ENCODE data around the gene SETDB2. TPM values are rescaled to one million over a fixed set of nuclear protein-coding genes. Genes with fewer than 3 reads are reported as not detected.

Gene SETDB2
- total RNA-seq (2012; rRNA removed) = 4.2 and 4.8 TPM in 2 replicates

- Histone ChIP-seq H3K4me3 (ENCODE audit: low read length) (peak within 1 kb of the TSS; percentile 87), H3K27me3 (ENCODE audit: control insufficient read depth, insufficient read depth, low read length) (no peaks in the 10 kb centered on the region), H3K9ac (ENCODE audit: low read depth, low read length) (peak within 1 kb of the TSS; percentile 88), H3K4me1 (ENCODE audit: control insufficient read depth, insufficient read depth, low read length) (peaks cover 10% of the 10 kb centered on the region), H3K36me3 (ENCODE audit: insufficient read depth, low read length) (no peaks in the 10 kb centered on the region), H3K4me2 (ENCODE audit: low read length) (peak within 1 kb of the TSS; percentile 91), H3K9me3 (replicated peaks; ENCODE audit: low read length) (no peaks in the 10 kb centered on the region)
Observed at GRCh38 chr13:49443704-49444523, at the start of gene SETDB2, which contains the start of gene CAB39L. SETDB2 (plus strand) TSS chr13:49444274; CDS start chr13:49451894, 7,620 bp downstream. CAB39L (minus strand) TSS chr13:49444064; CDS start chr13:49382910, 61,154 bp downstream.

DNA sequence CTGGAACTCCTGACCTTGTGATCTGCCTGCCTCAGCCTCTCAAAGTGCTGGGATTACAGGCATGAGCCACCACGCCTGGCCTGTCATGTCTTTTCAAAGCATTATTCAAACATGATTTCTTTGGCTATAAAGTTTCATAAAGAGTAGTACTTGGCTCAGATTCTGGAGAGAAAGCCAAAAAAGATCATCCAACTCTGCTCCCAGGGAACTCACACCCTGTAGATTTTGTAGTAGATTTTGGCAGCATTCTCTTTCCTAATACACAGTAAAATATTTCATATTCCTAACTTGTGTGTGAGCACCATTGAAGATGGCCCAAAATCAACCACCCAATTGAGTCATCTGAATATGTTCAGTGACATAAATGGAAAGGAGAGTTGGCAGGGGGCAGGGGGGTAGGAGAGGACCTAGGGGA, 48.6 kb upstream of the SETDB2 start:
- H3K9ac ChIP-seq (ENCODE audit: low read depth, low read length) = no peak overlapping the region
- no peaks in the 10 kb centered on the region for H3K9me3 ChIP-seq (replicated peaks; ENCODE audit: low read length)
- H3K36me3 ChIP-seq (ENCODE audit: insufficient read depth, low read length) = no peaks in the 10 kb centered on the region
- no peak overlapping the region for H3K4me2 ChIP-seq (ENCODE audit: low read length)
- no peaks in the 10 kb centered on the region for H3K27me3 ChIP-seq (ENCODE audit: control insufficient read depth, insufficient read depth, low read length)
- H3K4me3 ChIP-seq (ENCODE audit: low read length) = no peak overlapping the region
- no peaks in the 10 kb centered on the region for H3K4me1 ChIP-seq (ENCODE audit: control insufficient read depth, insufficient read depth, low read length)

DNA sequence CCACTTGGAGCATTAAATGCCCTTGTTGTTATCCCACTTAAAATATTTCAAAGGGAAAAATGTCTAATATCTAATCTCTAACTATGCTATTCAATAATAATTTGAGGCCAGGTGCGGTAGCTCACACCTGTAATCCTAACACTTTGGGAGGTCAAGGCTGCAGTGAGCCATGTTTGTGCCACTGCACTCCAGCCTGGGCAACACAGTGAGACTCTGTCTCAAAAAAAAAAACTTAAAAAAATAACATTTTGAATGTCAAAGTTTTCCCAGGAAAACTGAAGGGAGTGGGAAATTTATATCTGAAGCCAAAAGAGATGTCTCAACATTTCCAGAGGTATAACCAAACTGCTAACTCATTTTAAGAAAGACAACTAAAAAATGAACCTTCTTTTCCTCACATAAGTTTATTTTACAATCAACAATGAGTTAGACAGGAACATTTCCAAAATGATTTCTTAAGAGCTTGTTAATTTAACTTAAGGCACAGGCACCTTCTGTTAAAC, 48.1 kb upstream of the SETDB2 start:
- Histone ChIP-seq H3K4me1 (ENCODE audit: control insufficient read depth, insufficient read depth, low read length) (no peaks in the 10 kb centered on the region), H3K4me3 (ENCODE audit: low read length) (no peak overlapping the region), H3K36me3 (ENCODE audit: insufficient read depth, low read length) (no peaks in the 10 kb centered on the region)

DNA sequence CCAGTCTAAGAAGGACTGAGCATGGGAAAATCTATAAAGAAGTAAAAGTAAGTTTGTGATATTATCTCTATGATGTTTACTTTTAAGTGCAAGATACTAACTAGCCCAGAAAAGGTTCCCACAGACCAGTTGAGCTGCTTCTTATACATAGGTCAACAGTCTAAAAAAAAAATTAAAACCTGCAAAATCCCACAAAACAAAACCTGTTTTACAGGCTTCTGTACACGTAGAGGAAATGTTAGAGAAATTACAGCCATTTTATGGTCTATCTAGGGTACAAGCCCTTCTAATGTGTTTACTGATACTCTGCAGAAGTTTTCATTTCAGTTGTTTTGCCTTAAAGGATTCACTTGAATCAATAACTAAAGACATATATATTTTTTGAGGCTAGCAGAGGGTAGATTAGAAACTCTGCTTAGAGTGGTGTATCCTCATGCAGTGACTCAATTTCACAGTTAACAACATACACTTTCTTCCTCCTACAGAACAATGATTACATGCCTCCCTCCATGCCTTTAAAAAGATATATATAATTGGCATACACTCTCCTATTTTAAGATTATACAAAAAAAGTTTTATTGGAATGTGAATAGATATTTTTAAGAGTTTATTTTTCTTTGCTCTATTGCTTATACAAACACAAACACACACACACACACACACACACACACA, 44.1 kb upstream of the SETDB2 start:
- Histone ChIP-seq H3K4me1 (ENCODE audit: control insufficient read depth, insufficient read depth, low read length) (no peaks in the 10 kb centered on the region), H3K27me3 (ENCODE audit: control insufficient read depth, insufficient read depth, low read length) (no peaks in the 10 kb centered on the region), H3K4me2 (ENCODE audit: low read length) (no peak overlapping the region)

More for the DNA sequence above, 48.1 kb upstream of the SETDB2 start:
- no peaks in the 10 kb centered on the region for H3K9me3 ChIP-seq (replicated peaks; ENCODE audit: low read length)
- no peaks in the 10 kb centered on the region for H3K27me3 ChIP-seq (ENCODE audit: control insufficient read depth, insufficient read depth, low read length)
- H3K4me2 ChIP-seq (ENCODE audit: low read length) = no peak overlapping the region
- no peak overlapping the region for H3K9ac ChIP-seq (ENCODE audit: low read depth, low read length)

GRCh38 chr13:49400755-49401659, 43.1 kb upstream of the SETDB2 start:
- Histone ChIP-seq H3K4me3 (ENCODE audit: low read length) (no peak overlapping the region), H3K27me3 (ENCODE audit: control insufficient read depth, insufficient read depth, low read length) (no peaks in the 10 kb centered on the region), H3K9me3 (replicated peaks; ENCODE audit: low read length) (no peaks in the 10 kb centered on the region), H3K4me2 (ENCODE audit: low read length) (peak overlapping the region; percentile 45), H3K4me1 (ENCODE audit: control insufficient read depth, insufficient read depth, low read length) (no peaks in the 10 kb centered on the region), H3K36me3 (ENCODE audit: insufficient read depth, low read length) (no peaks in the 10 kb centered on the region), H3K9ac (ENCODE audit: low read depth, low read length) (no peak overlapping the region)

More for the DNA sequence above, 44.1 kb upstream of the SETDB2 start:
- Histone ChIP-seq H3K4me3 (ENCODE audit: low read length) (no peak overlapping the region), H3K9ac (ENCODE audit: low read depth, low read length) (no peak overlapping the region), H3K9me3 (replicated peaks; ENCODE audit: low read length) (no peaks in the 10 kb centered on the region), H3K36me3 (ENCODE audit: insufficient read depth, low read length) (no peaks in the 10 kb centered on the region)

DNA sequence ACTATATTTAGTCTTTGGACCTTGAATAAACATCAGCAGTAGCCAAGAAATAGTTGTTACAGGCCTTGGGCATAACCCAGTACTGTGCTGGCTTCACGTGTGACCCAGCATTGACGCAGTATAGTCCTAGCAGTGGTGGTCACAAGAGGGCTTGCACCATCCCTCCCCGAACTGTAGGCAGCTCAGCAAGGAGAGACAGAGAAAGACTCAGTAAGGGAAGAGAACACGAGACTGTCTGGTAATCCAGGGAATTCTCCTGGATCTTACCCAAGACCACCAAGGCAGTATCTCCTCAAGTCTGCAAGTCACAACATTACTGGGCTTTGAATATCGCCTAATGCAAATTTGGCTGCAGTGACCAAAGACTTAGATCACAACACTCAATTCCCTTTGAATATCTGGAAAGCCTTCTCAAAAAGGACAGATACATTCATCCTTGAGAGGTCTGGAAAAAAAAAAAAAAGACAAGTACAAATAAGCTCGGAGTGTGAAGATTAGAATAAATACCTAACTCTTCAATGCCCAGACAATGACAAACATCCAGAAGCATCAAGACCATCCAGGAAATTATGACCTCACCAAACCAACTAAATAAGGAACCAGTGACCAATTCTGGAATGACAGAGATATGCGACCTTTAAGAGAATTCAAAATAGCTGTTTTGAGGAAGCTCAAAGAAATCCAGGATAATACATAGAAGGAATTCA, 39.9 kb upstream of the SETDB2 start:
- Histone ChIP-seq H3K4me1 (ENCODE audit: control insufficient read depth, insufficient read depth, low read length) (no peaks in the 10 kb centered on the region), H3K4me2 (ENCODE audit: low read length) (no peak overlapping the region), H3K9me3 (replicated peaks; ENCODE audit: low read length) (no peaks in the 10 kb centered on the region), H3K27me3 (ENCODE audit: control insufficient read depth, insufficient read depth, low read length) (no peaks in the 10 kb centered on the region), H3K4me3 (ENCODE audit: low read length) (no peak overlapping the region), H3K9ac (ENCODE audit: low read depth, low read length) (no peak overlapping the region), H3K36me3 (ENCODE audit: insufficient read depth, low read length) (no peaks in the 10 kb centered on the region)

GRCh38 chr13:49404703-49405020, 39.4 kb upstream of the SETDB2 start:
- no peaks in the 10 kb centered on the region for H3K36me3 ChIP-seq (ENCODE audit: insufficient read depth, low read length)

GRCh38 chr13:49407068-49407467, 37.0 kb upstream of the SETDB2 start:
- Histone ChIP-seq H3K9ac (ENCODE audit: low read depth, low read length) (no peak overlapping the region), H3K4me1 (ENCODE audit: control insufficient read depth, insufficient read depth, low read length) (no peaks in the 10 kb centered on the region), H3K36me3 (ENCODE audit: insufficient read depth, low read length) (no peaks in the 10 kb centered on the region), H3K4me2 (ENCODE audit: low read length) (no peak overlapping the region), H3K9me3 (replicated peaks; ENCODE audit: low read length) (no peaks in the 10 kb centered on the region), H3K4me3 (ENCODE audit: low read length) (no peak overlapping the region), H3K27me3 (ENCODE audit: control insufficient read depth, insufficient read depth, low read length) (no peaks in the 10 kb centered on the region)

More at GRCh38 chr13:49404703-49405020, 39.4 kb upstream of the SETDB2 start:
- Histone ChIP-seq H3K4me1 (ENCODE audit: control insufficient read depth, insufficient read depth, low read length) (no peaks in the 10 kb centered on the region), H3K27me3 (ENCODE audit: control insufficient read depth, insufficient read depth, low read length) (no peaks in the 10 kb centered on the region), H3K9me3 (replicated peaks; ENCODE audit: low read length) (no peaks in the 10 kb centered on the region), H3K9ac (ENCODE audit: low read depth, low read length) (no peak overlapping the region), H3K4me2 (ENCODE audit: low read length) (no peak overlapping the region), H3K4me3 (ENCODE audit: low read length) (no peak overlapping the region)

GRCh38 chr13:49407936-49408335, 36.1 kb upstream of the SETDB2 start:
- H3K9ac ChIP-seq (ENCODE audit: low read depth, low read length) = no peak overlapping the region
- H3K4me1 ChIP-seq (ENCODE audit: control insufficient read depth, insufficient read depth, low read length) = no peaks in the 10 kb centered on the region
- H3K4me2 ChIP-seq (ENCODE audit: low read length) = no peak overlapping the region
- H3K9me3 ChIP-seq (replicated peaks; ENCODE audit: low read length) = no peaks in the 10 kb centered on the region
- H3K4me3 ChIP-seq (ENCODE audit: low read length) = no peak overlapping the region
- H3K27me3 ChIP-seq (ENCODE audit: control insufficient read depth, insufficient read depth, low read length) = no peaks in the 10 kb centered on the region
- H3K36me3 ChIP-seq (ENCODE audit: insufficient read depth, low read length) = peaks cover 3% of the 10 kb centered on the region

- Histone ChIP-seq H3K36me3 (ENCODE audit: insufficient read depth, low read length) (peaks cover 3% of the 10 kb centered on the region), H3K27me3 (ENCODE audit: control insufficient read depth, insufficient read depth, low read length) (no peaks in the 10 kb centered on the region), H3K4me2 (ENCODE audit: low read length) (no peak overlapping the region), H3K4me3 (ENCODE audit: low read length) (no peak overlapping the region), H3K4me1 (ENCODE audit: control insufficient read depth, insufficient read depth, low read length) (no peaks in the 10 kb centered on the region), H3K9me3 (replicated peaks; ENCODE audit: low read length) (no peaks in the 10 kb centered on the region), H3K9ac (ENCODE audit: low read depth, low read length) (no peak overlapping the region)
Observed at GRCh38 chr13:49409008-49409407, 35.1 kb upstream of the SETDB2 start.

All from skeletal muscle satellite cell (primary cell).